K562 (cell line): Measurements from ENCODE around the gene CLTC.

Source experiments
- ARNT ChIP-seq, 2 experiments: fragments of 450-650 bp; IDR thresholded peaks; 2 replicates each; pipeline ENCODE4 v1.6.1; 2016; ENCODE audit warnings: mild to moderate bottlenecking in 1 of 2
- CEBPB ChIP-seq: fragments of 450-650 bp; IDR thresholded peaks from 2 replicates; pipeline ENCODE4 v1.6.1; 2016; ENCODE audit warnings: missing genetic modification characterization, missing compliant biosample characterization
- CTCF ChIP-seq, 3 experiments: IDR thresholded peaks in 2 of 3; conservative IDR thresholded peaks in 1 of 3; 2 replicates each; pipeline ENCODE4 v1.5.1; 2011 to 2012; ENCODE audit warnings: low read length in 3 of 3, mild to moderate bottlenecking in 3 of 3, control low read depth in 2 of 3, improper control_type of control experiment in 1 of 3, inconsistent platforms in 1 of 3, low read depth in 1 of 3, mixed read lengths in 1 of 3, moderate library complexity in 1 of 3; ENCODE audit not compliant: insufficient read depth in 2 of 3
- ELF4 ChIP-seq: fragments of 450-650 bp; formaldehyde crosslinking; IDR thresholded peaks from 2 replicates; pipeline ENCODE4 v1.4.0; 2022; ENCODE audit warnings: missing genetic modification characterization
- GTF3C2 ChIP-seq: IDR thresholded peaks from 3 replicates; pipeline ENCODE4 v1.6.1; 2011; ENCODE audit warnings: borderline replicate concordance, mild to moderate bottlenecking, moderate library complexity; ENCODE audit not compliant: insufficient read length; ENCODE audit errors: extremely low read depth
- HSF4 ChIP-seq: fragments of 250-450 bp; sonication (Bioruptor Pico); IDR thresholded peaks from 2 replicates; pipeline ENCODE4 v2.1.2; 2022; ENCODE audit warnings: mild to moderate bottlenecking, moderate library complexity, borderline replicate concordance
- MTA1 ChIP-seq: fragments of 450-650 bp; IDR thresholded peaks from 2 replicates; pipeline ENCODE4 v1.6.1; 2017; ENCODE audit warnings: borderline replicate concordance
- NCOR1 ChIP-seq: fragments of 450-650 bp; IDR thresholded peaks from 2 replicates; pipeline ENCODE4 v1.6.1; 2016; ENCODE audit warnings: mild to moderate bottlenecking, moderate library complexity
- NR2C1 ChIP-seq, 2 experiments: fragments of 450-650 bp; IDR thresholded peaks; 2 replicates each; pipeline ENCODE4 v1.6.1; 2017; ENCODE audit warnings: mild to moderate bottlenecking in 2 of 2, antibody characterized with exemption in 1 of 2, inconsistent platforms in 1 of 2, missing compliant biosample characterization in 1 of 2, missing genetic modification characterization in 1 of 2
- RBM14 ChIP-seq: fragments of 200-400 bp; formaldehyde crosslinking; IDR thresholded peaks from 2 replicates; pipeline ENCODE4 v1.6.1; 2018; ENCODE audit warnings: low read depth, mild to moderate bottlenecking, low read length, moderate library complexity, borderline replicate concordance; ENCODE audit not compliant: insufficient read depth
- TAF1 ChIP-seq: IDR thresholded peaks from 2 replicates; pipeline ENCODE4 v1.6.1; 2011; ENCODE audit warnings: mild to moderate bottlenecking, low read length, moderate library complexity; ENCODE audit not compliant: insufficient read depth, control insufficient read depth, severe bottlenecking; ENCODE audit errors: extremely low read depth
- TARDBP ChIP-seq: fragments of 450-650 bp; IDR thresholded peaks from 2 replicates; pipeline ENCODE4 v1.6.1; 2016
- THAP12 ChIP-seq: fragments of 250-450 bp; sonication (Bioruptor Pico); IDR thresholded peaks from 2 replicates; pipeline ENCODE4 v1.9.0; 2021; ENCODE audit warnings: mild to moderate bottlenecking, inconsistent platforms

- no peak for TF ChIP-seq HSF4
- no peak for TF ChIP-seq CTCF (IDR thresholded peaks at IDR 0.05 in 2 of 3, conservative IDR thresholded peaks at IDR 0.05 in 1 of 3; ENCODE audit: insufficient read depth in 2 of 3, low read depth in 1 of 3, low read length in 3 of 3)
- no peak for TF ChIP-seq THAP12
- no peak for TF ChIP-seq NR2C1 (IDR thresholded peaks at IDR 0.05)
- no peak for TF ChIP-seq NR2C1 (tag; IDR thresholded peaks at IDR 0.05)
- no peak for TF ChIP-seq MTA1
- no peak for TF ChIP-seq GTF3C2
- no peak for TF ChIP-seq CEBPB (tag)
- no peak for TF ChIP-seq RBM14
- TF ChIP-seq ARNT (IDR thresholded peaks at IDR 0.05) = no peak
- TF ChIP-seq ELF4 = no peak
- TF ChIP-seq TAF1 = no peak
- no peak for TF ChIP-seq TARDBP
- TF ChIP-seq NCOR1 = no peak
These were observed 50.2 kb downstream of the CLTC start for GRCh38 chr17:59669944-59670343.
